ENCODE data around the gene CSNK1A1. TPM values are rescaled to one million over a fixed set of nuclear protein-coding genes. Genes with fewer than 3 reads are reported as not detected.

The CSNK1A1 gene
- total RNA-seq, 4 donors from 2014 or later = 273 to 365 (median 320) TPM

DNA sequence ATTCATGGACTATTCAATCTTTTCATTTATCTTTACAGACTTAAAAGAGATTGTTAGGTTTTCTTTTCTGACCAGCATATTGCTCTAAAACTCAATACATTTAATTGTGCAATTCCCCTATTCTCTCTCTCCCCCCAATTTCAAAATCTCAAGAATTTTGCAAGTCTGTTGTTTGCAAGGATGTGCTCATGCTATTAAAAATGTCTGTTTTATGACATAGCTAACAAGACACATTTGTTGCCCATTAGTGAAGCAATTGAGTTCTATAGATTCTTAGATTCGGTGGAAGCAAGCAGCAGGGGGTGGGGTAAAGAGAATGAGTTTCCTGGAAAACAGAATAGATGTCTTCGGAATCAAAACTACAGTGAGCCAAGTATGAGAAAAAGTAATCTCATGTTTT is 8.5 kb upstream of the CSNK1A1 start:
- 69% methylated on average over 2 of the region's 2 CpGs for WGBS
- H3K27ac ChIP-seq = no peak overlapping the region
- H3K27me3 ChIP-seq = no peaks in the 10 kb centered on the region
- TF ChIP-seq EP300 (IDR thresholded peaks at IDR 0.05) = no peak
- TF ChIP-seq POLR2AphosphoS5 (IDR thresholded peaks at IDR 0.05) = no peak
- TF ChIP-seq, protein P1, sequence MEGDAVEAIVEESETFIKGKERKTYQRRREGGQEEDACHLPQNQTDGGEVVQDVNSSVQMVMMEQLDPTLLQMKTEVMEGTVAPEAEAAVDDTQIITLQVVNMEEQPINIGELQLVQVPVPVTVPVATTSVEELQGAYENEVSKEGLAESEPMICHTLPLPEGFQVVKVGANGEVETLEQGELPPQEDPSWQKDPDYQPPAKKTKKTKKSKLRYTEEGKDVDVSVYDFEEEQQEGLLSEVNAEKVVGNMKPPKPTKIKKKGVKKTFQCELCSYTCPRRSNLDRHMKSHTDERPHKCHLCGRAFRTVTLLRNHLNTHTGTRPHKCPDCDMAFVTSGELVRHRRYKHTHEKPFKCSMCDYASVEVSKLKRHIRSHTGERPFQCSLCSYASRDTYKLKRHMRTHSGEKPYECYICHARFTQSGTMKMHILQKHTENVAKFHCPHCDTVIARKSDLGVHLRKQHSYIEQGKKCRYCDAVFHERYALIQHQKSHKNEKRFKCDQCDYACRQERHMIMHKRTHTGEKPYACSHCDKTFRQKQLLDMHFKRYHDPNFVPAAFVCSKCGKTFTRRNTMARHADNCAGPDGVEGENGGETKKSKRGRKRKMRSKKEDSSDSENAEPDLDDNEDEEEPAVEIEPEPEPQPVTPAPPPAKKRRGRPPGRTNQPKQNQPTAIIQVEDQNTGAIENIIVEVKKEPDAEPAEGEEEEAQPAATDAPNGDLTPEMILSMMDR (IDR thresholded peaks at IDR 0.05) = no peak
- no peak for TF ChIP-seq POLR2A (IDR thresholded peaks at IDR 0.05)
- H3K4me3 ChIP-seq = no peak overlapping the region
- no peak for DNase-seq (ENCODE audit: low spot score in 2 of 2)
- H3K9me3 ChIP-seq = no peaks in the 10 kb centered on the region
- H3K36me3 ChIP-seq = no peaks in the 10 kb centered on the region
- peaks cover 43% of the 10 kb centered on the region for H3K4me1 ChIP-seq

DNA sequence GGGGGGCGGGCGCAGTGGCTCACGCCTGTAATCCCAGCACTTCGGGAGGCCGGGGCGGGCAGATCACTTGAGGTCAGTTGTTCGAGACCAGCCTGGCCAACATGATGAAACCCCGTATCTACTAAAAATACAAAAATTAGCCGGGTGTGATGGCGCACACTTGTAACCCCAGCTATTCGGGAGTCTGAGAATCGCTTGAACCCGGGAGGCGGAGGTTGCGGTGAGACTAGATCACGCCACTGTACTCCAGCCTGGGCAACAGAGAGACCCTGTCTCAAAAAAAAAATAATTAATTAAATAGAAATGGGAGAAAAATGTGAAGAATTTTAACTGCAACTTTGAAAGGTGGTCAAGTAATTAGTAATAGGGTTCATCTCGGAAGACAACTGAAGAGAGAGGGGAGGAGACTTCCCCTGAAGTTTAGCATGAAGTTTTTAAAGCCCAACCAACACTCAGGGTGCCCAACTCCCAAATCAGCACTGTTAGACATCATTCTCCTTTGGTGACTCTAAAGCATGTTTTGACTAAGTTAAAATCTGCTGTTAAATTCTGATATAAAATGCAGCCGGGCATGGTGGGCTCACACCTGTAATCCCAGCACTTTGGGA is 1.4 kb upstream of the CSNK1A1 start:
- DNase-seq (ENCODE audit: low spot score in 2 of 2) = no peak
- Histone ChIP-seq H3K9me3 (no peaks in the 10 kb centered on the region), H3K4me3 (no peak overlapping the region), H3K4me1 (peaks cover 25% of the 10 kb centered on the region), H3K27me3 (no peaks in the 10 kb centered on the region), H3K27ac (no peak overlapping the region), H3K36me3 (peaks cover 4% of the 10 kb centered on the region)
- 90% methylated on average over 18 of the region's 18 CpGs for WGBS
- no peak for TF ChIP-seq EP300 (IDR thresholded peaks at IDR 0.05)
- TF ChIP-seq POLR2AphosphoS5 (IDR thresholded peaks at IDR 0.05) = no peak
- TF ChIP-seq POLR2A (IDR thresholded peaks at IDR 0.05) = no peak
- TF ChIP-seq, protein P1 (IDR thresholded peaks at IDR 0.05) = no peak

DNA sequence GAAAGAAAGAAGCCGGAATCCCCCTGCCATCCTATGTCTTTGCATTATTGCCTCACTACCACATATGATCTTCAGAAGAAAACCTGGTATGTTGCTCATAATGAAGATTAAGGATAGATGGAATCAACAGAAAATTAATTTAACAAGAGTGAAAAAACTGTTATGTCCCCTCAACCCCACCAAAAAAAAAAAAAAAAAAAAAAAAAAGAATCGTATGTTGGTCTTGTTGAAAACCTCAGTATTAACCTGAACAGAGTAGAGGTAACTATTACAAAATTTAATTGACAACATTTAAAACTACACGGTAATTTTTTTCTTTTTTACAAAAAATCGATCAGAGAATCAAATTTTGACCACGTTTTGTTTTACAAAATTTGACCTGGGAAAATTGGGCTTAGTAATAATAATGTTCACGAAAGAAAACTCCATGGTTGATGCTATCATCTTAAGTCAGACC is 827 bp upstream of the CSNK1A1 start:
- no peaks in the 10 kb centered on the region for H3K9me3 ChIP-seq
- TF ChIP-seq, protein P1 (IDR thresholded peaks at IDR 0.05) = no peak
- TF ChIP-seq POLR2AphosphoS5 (IDR thresholded peaks at IDR 0.05) = no peak
- H3K36me3 ChIP-seq = peaks cover 4% of the 10 kb centered on the region
- WGBS = 26% methylated on average over 6 of the region's 6 CpGs
- H3K4me1 ChIP-seq = peaks cover 31% of the 10 kb centered on the region
- peak overlapping the region; percentile 99 for H3K27ac ChIP-seq
- no peaks in the 10 kb centered on the region for H3K27me3 ChIP-seq
- peak overlapping the region; percentile 78 for H3K4me3 ChIP-seq
- DNase-seq (ENCODE audit: low spot score in 2 of 2) = no peak

DNA sequence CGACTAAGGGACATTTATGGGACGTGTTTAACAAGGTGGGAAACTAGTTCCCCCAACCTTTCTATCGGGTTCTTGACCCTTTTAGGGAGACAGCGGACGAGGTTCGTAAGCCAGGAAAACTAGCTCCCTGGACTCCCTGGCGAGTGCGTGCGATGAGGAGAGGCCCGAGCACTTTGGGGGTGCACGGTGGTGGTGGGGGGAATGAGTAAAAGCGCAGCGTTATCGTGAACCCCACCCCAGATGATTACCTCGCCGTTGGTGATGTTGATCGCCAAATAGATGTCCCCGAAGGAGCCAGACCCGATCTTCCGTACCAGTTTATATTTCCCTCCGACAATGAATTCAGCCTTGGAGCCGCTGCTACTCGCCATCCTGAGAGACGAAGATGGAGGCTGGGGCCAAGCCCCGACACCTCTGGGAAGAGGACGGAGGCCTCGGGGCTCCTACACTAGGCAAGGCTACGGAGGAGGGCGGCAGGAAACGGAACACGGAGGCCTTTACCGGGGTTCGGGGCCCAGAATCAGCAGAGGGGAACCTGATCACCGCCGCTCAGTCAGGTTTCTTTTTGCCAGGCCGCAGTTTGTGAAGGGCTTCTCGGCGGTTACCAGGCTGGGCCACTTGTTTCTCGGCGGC is 529 bp downstream of the CSNK1A1 start:
- 0% methylated on average over 32 of the region's 40 CpGs for WGBS
- H3K36me3 ChIP-seq = peaks cover 11% of the 10 kb centered on the region
- peaks cover 44% of the 10 kb centered on the region for H3K4me1 ChIP-seq
- peak in 1 of 2 donors; percentile 77 for DNase-seq (ENCODE audit: low spot score in 2 of 2)
- no peak for TF ChIP-seq EP300 (IDR thresholded peaks at IDR 0.05)
- no peak for TF ChIP-seq POLR2A (IDR thresholded peaks at IDR 0.05)
- TF ChIP-seq POLR2AphosphoS5 (IDR thresholded peaks at IDR 0.05) = no peak
- TF ChIP-seq, protein P1 (IDR thresholded peaks at IDR 0.05) = no peak
- H3K27me3 ChIP-seq = no peaks in the 10 kb centered on the region
- H3K9me3 ChIP-seq = no peaks in the 10 kb centered on the region
- H3K27ac ChIP-seq = peak overlapping the region; percentile 99
- peak overlapping the region; percentile 78 for H3K4me3 ChIP-seq

DNA sequence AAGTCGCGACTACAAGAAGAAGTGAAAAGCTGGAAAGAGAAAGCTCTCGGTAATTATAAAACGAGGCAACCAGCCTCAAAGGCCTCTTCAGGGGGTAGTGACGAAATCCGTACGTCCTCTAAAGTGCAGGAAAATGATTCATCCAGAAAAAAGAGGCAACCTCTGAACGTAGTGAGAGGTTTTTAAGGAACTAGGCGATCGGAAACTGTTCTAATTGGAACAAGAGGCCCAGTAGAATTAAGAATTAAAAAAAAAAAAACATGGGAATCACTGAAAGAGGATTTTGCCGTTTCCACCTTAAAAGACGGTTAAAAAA is 1.0 kb downstream of the CSNK1A1 start:
- H3K36me3 ChIP-seq = peaks cover 16% of the 10 kb centered on the region
- H3K9me3 ChIP-seq = no peaks in the 10 kb centered on the region
- H3K4me1 ChIP-seq = peaks cover 49% of the 10 kb centered on the region
- peak overlapping the region; percentile 99 for H3K27ac ChIP-seq
- TF ChIP-seq, protein P1 (IDR thresholded peaks at IDR 0.05) = no peak
- TF ChIP-seq EP300 (IDR thresholded peaks at IDR 0.05) = no peak
- TF ChIP-seq POLR2AphosphoS5 (IDR thresholded peaks at IDR 0.05) = peak in 1 of 3 donors; percentile 0
- no peak for TF ChIP-seq POLR2A (IDR thresholded peaks at IDR 0.05)
- no peaks in the 10 kb centered on the region for H3K27me3 ChIP-seq
- DNase-seq (ENCODE audit: low spot score in 2 of 2) = no peak
- H3K4me3 ChIP-seq = peak overlapping the region; percentile 78
- WGBS = under 1% methylated on average over 12 of the region's 12 CpGs
